Fibroblast of skin of left quadriceps (primary cell): ENCODE measurements around the gene RHOJ.
"Not testable (repeated sequence)": the region's sequence is repeated elsewhere in the genome, so short reads cannot be mapped to it uniquely, and the experiment has no call there.

Source experiments
- DNase-seq, 2 experiments: peaks; one replicate each; pipeline ENCODE4 v3.0.0-alpha.2; 2013; ENCODE audit warnings: low read depth in 2 of 2

RHOJ gene

GRCh38 chr14:63268771-63269170 lies 64.5 kb downstream of the RHOJ start:
- no peak for DNase-seq

- no peak for DNase-seq
Measured at GRCh38 chr14:63269561-63270225, 65.5 kb downstream of the RHOJ start.

- no peak for DNase-seq
Measured at GRCh38 chr14:63273129-63273528, 68.9 kb downstream of the RHOJ start.

GRCh38 chr14:63273717-63274655 lies 69.7 kb downstream of the RHOJ start:
- no peak for DNase-seq

- no peak for DNase-seq
Measured at GRCh38 chr14:63275611-63276010, 71.4 kb downstream of the RHOJ start.

GRCh38 chr14:63276016-63276415 lies 71.8 kb downstream of the RHOJ start:
- no peak for DNase-seq

GRCh38 chr14:63276492-63277342 lies 72.5 kb downstream of the RHOJ start:
- peak; percentile 30 to 33 for DNase-seq

- no peak for DNase-seq
Measured at GRCh38 chr14:63277591-63278183, 73.4 kb downstream of the RHOJ start.

GRCh38 chr14:63279933-63280332 lies 75.7 kb downstream of the RHOJ start:
- DNase-seq: not testable (repeated sequence)

GRCh38 chr14:63282997-63283883 lies 79.0 kb downstream of the RHOJ start:
- DNase-seq: no peak

GRCh38 chr14:63283884-63284248 lies 79.6 kb downstream of the RHOJ start:
- DNase-seq: no peak

GRCh38 chr14:63286071-63286470 lies 81.8 kb downstream of the RHOJ start:
- DNase-seq: no peak

GRCh38 chr14:63287666-63288483 lies 83.6 kb downstream of the RHOJ start:
- DNase-seq: no peak

- no peak for DNase-seq
Measured at GRCh38 chr14:63288853-63289252, 84.6 kb downstream of the RHOJ start.

GRCh38 chr14:63290741-63291430 lies 86.6 kb downstream of the RHOJ start:
- no peak for DNase-seq

GRCh38 chr14:63292805-63293204 lies 88.6 kb downstream of the RHOJ start:
- DNase-seq: no peak

GRCh38 chr14:63295231-63295685 lies 91.0 kb downstream of the RHOJ start:
- no peak for DNase-seq

GRCh38 chr14:63296060-63296563 lies 91.9 kb downstream of the RHOJ start:
- no peak for DNase-seq
